ENCODE results near the gene GPR107.

DNA sequence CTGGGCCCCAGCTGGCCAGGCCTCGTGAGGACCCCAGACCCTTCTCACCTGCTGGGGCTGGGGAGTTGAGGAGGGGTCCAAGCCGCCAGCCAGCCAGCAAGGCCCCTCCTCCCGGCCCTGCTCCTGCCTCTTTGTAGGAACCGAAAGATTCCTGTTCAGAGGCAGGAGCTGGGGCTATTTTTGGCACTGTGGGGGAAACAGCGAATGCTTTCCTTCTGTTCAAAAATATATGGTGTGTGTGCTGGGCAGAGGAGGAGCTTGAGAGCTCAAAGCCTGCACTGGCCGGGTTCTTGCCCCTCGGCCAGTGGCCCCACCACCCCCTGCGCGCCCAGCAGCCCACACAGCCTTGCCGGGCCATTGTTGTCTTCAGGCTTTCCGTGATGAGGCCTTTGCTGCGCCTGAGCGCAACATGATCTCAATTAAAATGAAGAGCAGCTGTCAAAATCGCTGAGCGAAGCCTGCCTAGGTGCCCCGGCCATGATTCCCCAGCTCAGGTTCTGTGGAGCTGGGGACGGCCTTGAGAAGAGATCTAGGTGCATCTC, 131.9 kb downstream of the GPR107 start:
- TF ChIP-seq POLR2A (IDR thresholded peaks at IDR 0.05; ENCODE audit: low read depth) (no peak), POLR2AphosphoS5 (IDR thresholded peaks at IDR 0.05) (no peak), EP300 (IDR thresholded peaks at IDR 0.05) (no peak)
- TF ChIP-seq, protein P1, sequence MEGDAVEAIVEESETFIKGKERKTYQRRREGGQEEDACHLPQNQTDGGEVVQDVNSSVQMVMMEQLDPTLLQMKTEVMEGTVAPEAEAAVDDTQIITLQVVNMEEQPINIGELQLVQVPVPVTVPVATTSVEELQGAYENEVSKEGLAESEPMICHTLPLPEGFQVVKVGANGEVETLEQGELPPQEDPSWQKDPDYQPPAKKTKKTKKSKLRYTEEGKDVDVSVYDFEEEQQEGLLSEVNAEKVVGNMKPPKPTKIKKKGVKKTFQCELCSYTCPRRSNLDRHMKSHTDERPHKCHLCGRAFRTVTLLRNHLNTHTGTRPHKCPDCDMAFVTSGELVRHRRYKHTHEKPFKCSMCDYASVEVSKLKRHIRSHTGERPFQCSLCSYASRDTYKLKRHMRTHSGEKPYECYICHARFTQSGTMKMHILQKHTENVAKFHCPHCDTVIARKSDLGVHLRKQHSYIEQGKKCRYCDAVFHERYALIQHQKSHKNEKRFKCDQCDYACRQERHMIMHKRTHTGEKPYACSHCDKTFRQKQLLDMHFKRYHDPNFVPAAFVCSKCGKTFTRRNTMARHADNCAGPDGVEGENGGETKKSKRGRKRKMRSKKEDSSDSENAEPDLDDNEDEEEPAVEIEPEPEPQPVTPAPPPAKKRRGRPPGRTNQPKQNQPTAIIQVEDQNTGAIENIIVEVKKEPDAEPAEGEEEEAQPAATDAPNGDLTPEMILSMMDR (IDR thresholded peaks at IDR 0.05): no peak

Measured in esophagus muscularis mucosa (tissue), 4 donors.